ENCODE measurements around the gene RNF141.

DNA sequence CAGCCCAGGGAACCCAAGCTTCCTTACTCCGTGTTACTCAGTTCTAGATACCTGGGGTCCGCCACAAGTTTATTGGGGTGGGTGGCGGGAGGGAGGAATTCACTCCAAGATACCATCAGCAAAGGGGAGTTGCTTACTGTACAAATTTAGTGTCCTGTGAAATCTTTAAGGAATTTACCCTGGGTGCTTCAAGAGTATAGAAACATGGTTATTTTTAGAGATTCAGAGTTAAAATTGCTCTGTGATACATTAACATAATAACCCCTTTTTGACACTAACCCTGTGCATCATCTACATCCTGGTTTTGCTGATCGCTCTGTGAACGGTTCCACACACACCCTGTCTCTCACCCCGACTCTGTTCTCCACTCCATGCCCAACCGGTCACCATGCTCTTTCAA lies 46.4 kb upstream of the RNF141 start:
- TF ChIP-seq EZH2 (IDR thresholded peaks at IDR 0.05) (no peak), POLR2AphosphoS5 (IDR thresholded peaks at IDR 0.05; ENCODE audit: borderline replicate concordance, low read depth, low read length) (no peak)

Measured in SK-N-MC (cell line).